Smooth muscle cell (in vitro differentiated cells): ENCODE results near the gene PIK3CD. TPM values are rescaled to one million over a fixed set of nuclear protein-coding genes. Genes with fewer than 3 reads are reported as not detected.
A peak's percentile ranks its signal among the peaks of the same experiment; 100 is the strongest.

Experiments
- DNase-seq: peaks from one replicate; lab custom pipeline; 2025; ENCODE audit not compliant: unreplicated experiment; lab: John Stamatoyannopoulos, UW
- H2AFZ ChIP-seq: fragments of 200-600 bp; sonication (generic); 2 replicates; pipeline ENCODE4 v1.6.0; 2016; ENCODE audit warnings: antibody characterized with exemption, low read depth, mild to moderate bottlenecking
- H3F3A ChIP-seq: fragments of 200-600 bp; sonication (generic); 2 replicates; pipeline ENCODE4 v1.6.0; 2017; ENCODE audit warnings: antibody characterized with exemption, low read depth
- H3K27ac ChIP-seq: fragments of 200-600 bp; sonication (generic); 2 replicates; pipeline ENCODE4 v1.5.1; 2016; ENCODE audit warnings: low read depth, mild to moderate bottlenecking
- H3K27me3 ChIP-seq: fragments of 200-600 bp; sonication (generic); 2 replicates; pipeline ENCODE4 v1.6.1; 2016; ENCODE audit warnings: low read depth, mild to moderate bottlenecking
- H3K36me3 ChIP-seq: fragments of 200-600 bp; sonication (generic); 2 replicates; pipeline ENCODE4 v1.5.1; 2016; ENCODE audit warnings: low read depth
- H3K4me1 ChIP-seq: fragments of 200-600 bp; sonication (generic); 2 replicates; pipeline ENCODE4 v1.5.1; 2016; ENCODE audit warnings: low read depth
- H3K4me2 ChIP-seq: fragments of 200-600 bp; sonication (generic); 2 replicates; pipeline ENCODE4 v1.6.0; 2016; ENCODE audit warnings: mild to moderate bottlenecking
- H3K4me3 ChIP-seq: fragments of 200-600 bp; sonication (generic); 2 replicates; pipeline ENCODE4 v1.5.1; 2016; ENCODE audit warnings: mild to moderate bottlenecking
- H3K79me2 ChIP-seq: fragments of 200-600 bp; sonication (generic); 2 replicates; pipeline ENCODE4 v1.6.0; 2016; ENCODE audit warnings: low read depth, mild to moderate bottlenecking
- H3K9ac ChIP-seq: fragments of 200-600 bp; sonication (generic); 2 replicates; pipeline ENCODE4 v1.6.0; 2016; ENCODE audit warnings: low read depth
- H3K9me3 ChIP-seq: fragments of 200-600 bp; sonication (generic); replicated peaks from 2 replicates; pipeline ENCODE4 v1.5.1; 2016; ENCODE audit warnings: low read depth
- H4K20me1 ChIP-seq: fragments of 200-600 bp; sonication (generic); 2 replicates; pipeline ENCODE4 v1.6.0; 2016; ENCODE audit warnings: low read depth
- WGBS: methylation state at CpG from one replicate; pipeline ENCODE4 v1.1.7; 2016; ENCODE audit warnings: low lambda C conversion rate; 5-methylcytosine and 5-hydroxymethylcytosine counted together
- polyA plus RNA-seq: library from polyadenylated mRNA; unstranded; fragments of >200 nt; fragmentation: Nextera tagmentation; extraction: Ambion mirVana; gene quantifications from 2 replicates; pipeline ENCODE4 v1.2.1, GENCODE V29; 2016
- total RNA-seq: library from RNA; depleted of rRNA; stranded (reverse); fragments of >200 nt; gene quantifications from 2 replicates; pipeline ENCODE4 v1.2.3, GENCODE V29; 2014
- TF ChIP-seq, protein P1 (sequence below): fragments of 200-600 bp; sonication (generic); IDR thresholded peaks from 2 replicates; pipeline ENCODE4 v1.5.1; 2017; ENCODE audit warnings: borderline replicate concordance, mild to moderate bottlenecking, antibody characterized with exemption; ENCODE audit not compliant: insufficient read depth, poor library complexity, severe bottlenecking

PIK3CD gene
- total and polyA plus RNA-seq, 2 experiments from 2014 or later, result 3.9 to 4.1 TPM

DNA sequence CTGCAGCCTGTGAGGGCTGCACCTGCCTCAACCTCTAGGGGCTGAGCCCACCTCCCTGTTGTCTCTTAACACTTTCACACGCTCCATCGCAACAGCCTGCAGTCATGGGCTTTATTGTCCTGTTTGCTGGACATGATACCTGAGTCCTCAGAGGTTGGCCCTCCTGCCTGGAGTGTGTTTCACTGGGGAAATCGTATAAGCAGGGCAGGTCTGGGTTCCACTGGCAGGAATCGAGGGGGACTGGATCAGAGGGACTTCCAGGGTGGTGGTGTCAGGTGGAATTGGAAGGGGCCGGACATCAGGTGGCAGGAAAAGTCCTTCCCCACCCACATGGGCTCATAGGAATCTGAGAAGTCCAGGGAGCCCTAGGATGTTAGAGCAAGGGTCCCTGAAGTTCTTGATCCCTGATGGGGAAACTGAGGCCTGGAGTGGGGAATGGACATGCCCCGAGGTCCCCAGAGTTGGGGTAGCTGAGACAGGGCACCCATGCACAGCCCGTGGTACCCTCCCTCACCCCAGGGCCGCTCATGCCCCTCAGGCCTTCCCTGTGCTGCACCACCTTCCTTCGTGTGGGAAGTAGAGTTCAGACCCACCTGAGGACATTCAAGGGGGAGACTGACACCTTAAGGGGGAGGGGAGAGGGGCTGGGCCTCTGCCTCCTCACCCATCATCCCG, 66.6 kb downstream of the PIK3CD start:
- Histone ChIP-seq H3K36me3 (no peaks in the 10 kb centered on the region), H2AFZ (no peak overlapping the region), H3K9ac (no peak overlapping the region), H3K4me1 (no peaks in the 10 kb centered on the region), H3K79me2 (no peaks in the 10 kb centered on the region), H3K27ac (no peak overlapping the region), H3K4me3 (no peak overlapping the region), H4K20me1 (no peaks in the 10 kb centered on the region), H3F3A (no peaks in the 10 kb centered on the region), H3K4me2 (no peak overlapping the region), H3K9me3 (no peaks in the 10 kb centered on the region), H3K27me3 (no peaks in the 10 kb centered on the region)
- TF ChIP-seq, protein P1, sequence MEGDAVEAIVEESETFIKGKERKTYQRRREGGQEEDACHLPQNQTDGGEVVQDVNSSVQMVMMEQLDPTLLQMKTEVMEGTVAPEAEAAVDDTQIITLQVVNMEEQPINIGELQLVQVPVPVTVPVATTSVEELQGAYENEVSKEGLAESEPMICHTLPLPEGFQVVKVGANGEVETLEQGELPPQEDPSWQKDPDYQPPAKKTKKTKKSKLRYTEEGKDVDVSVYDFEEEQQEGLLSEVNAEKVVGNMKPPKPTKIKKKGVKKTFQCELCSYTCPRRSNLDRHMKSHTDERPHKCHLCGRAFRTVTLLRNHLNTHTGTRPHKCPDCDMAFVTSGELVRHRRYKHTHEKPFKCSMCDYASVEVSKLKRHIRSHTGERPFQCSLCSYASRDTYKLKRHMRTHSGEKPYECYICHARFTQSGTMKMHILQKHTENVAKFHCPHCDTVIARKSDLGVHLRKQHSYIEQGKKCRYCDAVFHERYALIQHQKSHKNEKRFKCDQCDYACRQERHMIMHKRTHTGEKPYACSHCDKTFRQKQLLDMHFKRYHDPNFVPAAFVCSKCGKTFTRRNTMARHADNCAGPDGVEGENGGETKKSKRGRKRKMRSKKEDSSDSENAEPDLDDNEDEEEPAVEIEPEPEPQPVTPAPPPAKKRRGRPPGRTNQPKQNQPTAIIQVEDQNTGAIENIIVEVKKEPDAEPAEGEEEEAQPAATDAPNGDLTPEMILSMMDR, result no peak
- no peak for DNase-seq
- 93% methylated on average over 9 of the region's 10 CpGs for WGBS

DNA sequence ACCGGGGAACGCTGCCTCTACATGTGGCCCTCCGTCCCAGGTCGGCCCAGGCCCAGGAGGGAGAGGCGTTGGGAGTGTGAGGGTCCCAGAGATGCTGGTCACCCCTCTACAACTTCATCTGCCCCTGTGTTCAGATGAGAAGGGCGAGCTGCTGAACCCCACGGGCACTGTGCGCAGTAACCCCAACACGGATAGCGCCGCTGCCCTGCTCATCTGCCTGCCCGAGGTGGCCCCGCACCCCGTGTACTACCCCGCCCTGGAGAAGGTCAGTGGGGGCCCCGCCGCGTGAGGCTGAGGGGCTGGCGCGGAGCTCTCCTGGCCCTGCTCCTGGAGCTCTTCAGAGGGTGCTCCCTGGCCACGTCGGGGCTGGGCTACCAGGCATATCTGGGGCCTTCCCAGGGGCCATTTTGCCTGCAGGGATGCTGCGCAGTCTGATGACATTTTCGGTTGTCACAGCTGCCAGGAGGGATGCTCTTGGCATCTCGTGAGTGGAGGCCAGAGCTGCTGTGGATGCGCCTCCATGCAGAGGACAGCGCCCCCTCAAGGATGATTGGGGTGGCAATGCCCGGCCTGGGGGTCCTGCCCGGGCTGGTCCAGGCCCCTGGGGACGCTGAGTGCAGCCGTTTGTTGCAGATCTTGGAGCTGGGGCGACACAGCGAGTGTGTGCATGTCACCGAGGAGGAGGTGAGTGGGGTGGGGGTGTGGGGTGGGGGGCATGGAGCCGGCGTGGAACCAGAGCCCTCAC, 68.6 kb downstream of the PIK3CD start:
- Histone ChIP-seq H3K27ac (no peak overlapping the region), H2AFZ (no peak overlapping the region), H3K79me2 (no peaks in the 10 kb centered on the region), H3K9ac (no peak overlapping the region), H3K27me3 (no peaks in the 10 kb centered on the region), H3F3A (no peaks in the 10 kb centered on the region), H3K9me3 (no peaks in the 10 kb centered on the region), H3K36me3 (no peaks in the 10 kb centered on the region), H4K20me1 (no peaks in the 10 kb centered on the region), H3K4me2 (no peak overlapping the region), H3K4me3 (no peak overlapping the region), H3K4me1 (no peaks in the 10 kb centered on the region)
- 95% methylated on average over 31 of the region's 36 CpGs for WGBS
- TF ChIP-seq, protein P1, result peak; percentile 9
- no peak for DNase-seq

DNA sequence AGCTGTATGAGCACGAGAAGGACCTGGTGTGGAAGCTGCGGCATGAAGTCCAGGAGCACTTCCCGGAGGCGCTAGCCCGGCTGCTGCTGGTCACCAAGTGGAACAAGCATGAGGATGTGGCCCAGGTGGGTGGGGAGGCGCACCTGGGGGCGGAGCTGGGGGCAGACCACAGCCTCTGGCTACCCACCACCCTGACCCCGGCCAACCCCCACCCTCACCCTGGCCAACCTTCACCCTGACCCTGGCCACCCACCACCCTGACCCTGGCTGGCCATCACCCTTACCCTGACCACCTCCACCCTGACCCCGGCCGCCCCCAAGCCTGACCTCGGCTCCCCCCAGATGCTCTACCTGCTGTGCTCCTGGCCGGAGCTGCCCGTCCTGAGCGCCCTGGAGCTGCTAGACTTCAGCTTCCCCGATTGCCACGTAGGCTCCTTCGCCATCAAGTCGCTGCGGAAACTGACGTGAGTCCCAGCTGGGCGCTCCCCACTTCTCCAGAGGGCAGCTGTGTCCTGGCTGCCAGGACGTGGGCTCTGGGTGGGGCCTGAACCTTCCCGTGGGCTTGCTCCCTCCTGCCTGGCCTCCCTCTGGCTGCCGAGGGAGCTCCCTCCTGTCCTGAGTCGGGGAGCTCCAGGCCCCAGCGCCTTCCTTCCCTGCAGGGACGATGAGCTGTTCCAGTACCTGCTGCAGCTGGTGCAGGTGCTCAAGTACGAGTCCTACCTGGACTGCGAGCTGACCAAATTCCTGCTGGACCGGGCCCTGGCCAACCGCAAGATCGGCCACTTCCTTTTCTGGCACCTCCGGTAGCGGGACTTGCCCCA, 69.5 kb downstream of the PIK3CD start:
- no peaks in the 10 kb centered on the region for H3K27me3 ChIP-seq
- H3K27ac ChIP-seq, result no peak overlapping the region
- H3K79me2 ChIP-seq, result no peaks in the 10 kb centered on the region
- no peaks in the 10 kb centered on the region for H3F3A ChIP-seq
- 92% methylated on average over 26 of the region's 34 CpGs for WGBS
- no peaks in the 10 kb centered on the region for H3K36me3 ChIP-seq
- H3K4me2 ChIP-seq, result no peak overlapping the region
- no peak overlapping the region for H2AFZ ChIP-seq
- no peaks in the 10 kb centered on the region for H4K20me1 ChIP-seq
- TF ChIP-seq, protein P1, result no peak
- no peaks in the 10 kb centered on the region for H3K4me1 ChIP-seq
- H3K9me3 ChIP-seq, result no peaks in the 10 kb centered on the region
- no peak overlapping the region for H3K9ac ChIP-seq
- no peak overlapping the region for H3K4me3 ChIP-seq
- no peak for DNase-seq
